DOHH2 (cell line): ENCODE measurements around the gene ASPHD1.
A peak's percentile ranks its signal among the peaks of the same experiment; 100 is the strongest.

Experiments used
- H3F3A ChIP-seq: fragments of 200-600 bp; sonication (generic), shearing (Covaris generic); 2 replicates; pipeline ENCODE4 v1.6.0; 2016; ENCODE audit warnings: antibody characterized with exemption, mild to moderate bottlenecking; ENCODE audit not compliant: control insufficient read depth, insufficient read depth
- H3K27ac ChIP-seq: fragments of 200-600 bp; sonication (generic); 2 replicates; pipeline ENCODE4 v1.5.1; 2014; ENCODE audit warnings: low read depth, mild to moderate bottlenecking, low read length, moderate library complexity
- H3K27me3 ChIP-seq: fragments of 200-600 bp; sonication (generic); 2 replicates; pipeline ENCODE4 v1.6.1; 2014; ENCODE audit warnings: mild to moderate bottlenecking, low read length, mixed read lengths; ENCODE audit not compliant: control insufficient read depth
- H3K36me3 ChIP-seq: fragments of 200-600 bp; sonication (generic); 2 replicates; pipeline ENCODE4 v1.6.1; 2014; ENCODE audit warnings: mild to moderate bottlenecking, low read length, moderate library complexity, mixed read lengths; ENCODE audit not compliant: control insufficient read depth
- H3K4me1 ChIP-seq: fragments of 200-600 bp; sonication (generic); 2 replicates; pipeline ENCODE4 v1.6.1; 2014; ENCODE audit warnings: mild to moderate bottlenecking, low read length, mixed read lengths; ENCODE audit not compliant: control insufficient read depth
- H3K4me2 ChIP-seq: fragments of 200-600 bp; sonication (generic); 2 replicates; pipeline ENCODE4 v1.6.0; 2014; ENCODE audit warnings: mild to moderate bottlenecking, low read length, moderate library complexity
- H3K4me3 ChIP-seq: fragments of 200-600 bp; sonication (generic); 2 replicates; pipeline ENCODE4 v1.5.1; 2014; ENCODE audit warnings: mild to moderate bottlenecking, low read length, mixed read lengths
- H3K79me2 ChIP-seq: fragments of 200-600 bp; sonication (generic); 2 replicates; pipeline ENCODE4 v1.6.1; 2014; ENCODE audit warnings: mild to moderate bottlenecking, low read length, mixed read lengths; ENCODE audit not compliant: control insufficient read depth
- H3K9me2 ChIP-seq: fragments of 200-600 bp; sonication (generic); replicated peaks from 2 replicates; pipeline ENCODE4 v1.6.1; 2014; ENCODE audit warnings: mild to moderate bottlenecking, low read length, mixed read lengths; ENCODE audit not compliant: control insufficient read depth
- H3K9me3 ChIP-seq: fragments of 200-600 bp; sonication (generic); 2 replicates; pipeline ENCODE4 v1.6.1; 2014; ENCODE audit warnings: antibody characterized with exemption, low read length, mixed read lengths; ENCODE audit not compliant: control insufficient read depth, insufficient read depth
- H4K20me1 ChIP-seq: fragments of 200-600 bp; sonication (generic); 2 replicates; pipeline ENCODE4 v1.6.0; 2014; ENCODE audit warnings: low read depth, mild to moderate bottlenecking, antibody characterized with exemption, low read length, moderate library complexity; ENCODE audit not compliant: control insufficient read depth, insufficient read depth
- CTCF ChIP-seq: fragments of 200-600 bp; sonication (generic); IDR thresholded peaks from one replicate; pipeline ENCODE4 v1.5.1; 2014; ENCODE audit warnings: antibody characterized with exemption, mild to moderate bottlenecking, low read depth, low read length; ENCODE audit not compliant: poor library complexity, severe bottlenecking
- EZH2phosphoT487 ChIP-seq: fragments of 200-600 bp; sonication (generic); IDR thresholded peaks from 2 replicates; pipeline ENCODE4 v1.6.1; 2017; ENCODE audit warnings: borderline replicate concordance, mild to moderate bottlenecking, antibody characterized with exemption, low read length, moderate library complexity, mixed read lengths

ASPHD1 gene

GRCh38 chr16:29875206-29875605 lies 25.1 kb upstream of the ASPHD1 start:
- Histone ChIP-seq H3K27ac (no peak overlapping the region), H4K20me1 (no peaks in the 10 kb centered on the region), H3K4me3 (no peak overlapping the region), H3K4me1 (peaks cover 9% of the 10 kb centered on the region), H3K27me3 (no peaks in the 10 kb centered on the region), H3K9me3 (no peaks in the 10 kb centered on the region), H3F3A (no peaks in the 10 kb centered on the region), H3K9me2 (no peaks in the 10 kb centered on the region), H3K36me3 (no peaks in the 10 kb centered on the region), H3K79me2 (no peaks in the 10 kb centered on the region), H3K4me2 (no peak overlapping the region)
- TF ChIP-seq EZH2phosphoT487 (no peak), CTCF (no peak)

- H3K9me3 ChIP-seq: no peaks in the 10 kb centered on the region
- H3F3A ChIP-seq: no peaks in the 10 kb centered on the region
- H3K4me1 ChIP-seq: peaks cover 9% of the 10 kb centered on the region
- no peak overlapping the region for H3K4me2 ChIP-seq
- TF ChIP-seq EZH2phosphoT487 (no peak), CTCF (no peak)
- no peaks in the 10 kb centered on the region for H4K20me1 ChIP-seq
- H3K27me3 ChIP-seq: no peaks in the 10 kb centered on the region
- H3K79me2 ChIP-seq: no peaks in the 10 kb centered on the region
- H3K9me2 ChIP-seq: no peaks in the 10 kb centered on the region
- H3K4me3 ChIP-seq: no peak overlapping the region
- no peak overlapping the region for H3K27ac ChIP-seq
- no peaks in the 10 kb centered on the region for H3K36me3 ChIP-seq
Measured at GRCh38 chr16:29876217-29876593, 24.1 kb upstream of the ASPHD1 start.

DNA sequence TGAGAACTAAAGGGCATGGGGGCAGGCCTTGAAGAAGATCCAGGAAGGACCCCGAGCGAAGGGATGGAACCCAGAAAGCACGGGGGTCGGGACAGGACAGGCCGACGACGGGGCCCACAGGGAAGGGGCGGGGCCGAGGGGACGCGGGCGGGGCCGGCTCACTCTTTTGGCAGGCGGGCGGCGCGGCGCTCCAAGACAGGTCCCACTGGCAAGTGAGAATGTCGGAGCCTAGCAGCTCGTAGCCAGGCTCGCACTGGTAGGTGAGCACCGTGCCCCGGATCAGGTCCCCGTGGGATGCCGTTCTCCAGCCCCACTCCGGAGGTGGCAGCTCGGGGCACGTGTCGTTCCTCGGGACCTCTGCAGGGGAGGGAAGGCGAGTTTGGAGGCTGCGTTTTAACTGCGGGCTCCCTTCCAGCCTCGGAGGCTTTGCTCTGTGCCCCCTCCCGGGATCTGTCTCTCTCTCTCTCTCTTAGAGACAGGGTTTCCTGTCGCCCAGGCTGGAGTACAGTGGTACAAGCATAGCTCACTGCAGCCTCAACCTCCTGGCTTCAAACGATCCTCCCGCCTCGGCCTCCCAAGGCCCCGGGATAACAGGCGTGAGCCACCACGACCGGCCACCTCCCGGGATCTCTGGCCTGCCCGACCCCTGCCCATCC lies 23.6 kb upstream of the ASPHD1 start:
- no peaks in the 10 kb centered on the region for H3K79me2 ChIP-seq
- H3K27me3 ChIP-seq: no peaks in the 10 kb centered on the region
- H3K9me2 ChIP-seq: no peaks in the 10 kb centered on the region
- no peaks in the 10 kb centered on the region for H3K36me3 ChIP-seq
- H4K20me1 ChIP-seq: no peaks in the 10 kb centered on the region
- no peaks in the 10 kb centered on the region for H3K9me3 ChIP-seq
- H3K4me3 ChIP-seq: no peak overlapping the region
- H3K4me1 ChIP-seq: peaks cover 9% of the 10 kb centered on the region
- H3K4me2 ChIP-seq: peak overlapping the region; percentile 22; the same call in 1 of the 2 replicates
- no peak overlapping the region for H3K27ac ChIP-seq
- no peaks in the 10 kb centered on the region for H3F3A ChIP-seq
- no peak for TF ChIP-seq EZH2phosphoT487
- TF ChIP-seq CTCF: no peak
